ENCODE measurements around the gene BUB1B.

The BUB1B gene

DNA sequence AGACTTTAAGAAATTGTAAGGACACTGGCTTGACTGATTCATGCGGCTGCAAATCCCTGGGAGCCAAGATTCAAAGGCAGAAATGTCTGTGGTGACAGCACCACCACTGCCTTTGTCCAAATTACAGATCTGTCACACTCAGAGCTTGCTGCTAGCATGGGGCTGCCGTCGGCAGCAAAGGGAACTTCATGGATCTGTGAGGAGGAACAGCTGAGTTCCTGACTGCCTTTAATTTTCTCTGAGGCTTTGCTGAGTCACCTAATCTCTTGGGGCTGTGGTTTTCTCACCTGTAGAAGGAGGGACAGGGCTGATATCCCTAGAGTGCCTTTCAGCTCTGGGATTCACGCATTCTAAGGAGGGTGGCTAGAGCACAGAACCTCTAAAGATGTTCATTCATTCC, 73.9 kb downstream of the BUB1B start:
- no peak overlapping the region for H3K27ac ChIP-seq
- TF ChIP-seq, protein P1, sequence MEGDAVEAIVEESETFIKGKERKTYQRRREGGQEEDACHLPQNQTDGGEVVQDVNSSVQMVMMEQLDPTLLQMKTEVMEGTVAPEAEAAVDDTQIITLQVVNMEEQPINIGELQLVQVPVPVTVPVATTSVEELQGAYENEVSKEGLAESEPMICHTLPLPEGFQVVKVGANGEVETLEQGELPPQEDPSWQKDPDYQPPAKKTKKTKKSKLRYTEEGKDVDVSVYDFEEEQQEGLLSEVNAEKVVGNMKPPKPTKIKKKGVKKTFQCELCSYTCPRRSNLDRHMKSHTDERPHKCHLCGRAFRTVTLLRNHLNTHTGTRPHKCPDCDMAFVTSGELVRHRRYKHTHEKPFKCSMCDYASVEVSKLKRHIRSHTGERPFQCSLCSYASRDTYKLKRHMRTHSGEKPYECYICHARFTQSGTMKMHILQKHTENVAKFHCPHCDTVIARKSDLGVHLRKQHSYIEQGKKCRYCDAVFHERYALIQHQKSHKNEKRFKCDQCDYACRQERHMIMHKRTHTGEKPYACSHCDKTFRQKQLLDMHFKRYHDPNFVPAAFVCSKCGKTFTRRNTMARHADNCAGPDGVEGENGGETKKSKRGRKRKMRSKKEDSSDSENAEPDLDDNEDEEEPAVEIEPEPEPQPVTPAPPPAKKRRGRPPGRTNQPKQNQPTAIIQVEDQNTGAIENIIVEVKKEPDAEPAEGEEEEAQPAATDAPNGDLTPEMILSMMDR (conservative IDR thresholded peaks at IDR 0.05), result no peak

DNA sequence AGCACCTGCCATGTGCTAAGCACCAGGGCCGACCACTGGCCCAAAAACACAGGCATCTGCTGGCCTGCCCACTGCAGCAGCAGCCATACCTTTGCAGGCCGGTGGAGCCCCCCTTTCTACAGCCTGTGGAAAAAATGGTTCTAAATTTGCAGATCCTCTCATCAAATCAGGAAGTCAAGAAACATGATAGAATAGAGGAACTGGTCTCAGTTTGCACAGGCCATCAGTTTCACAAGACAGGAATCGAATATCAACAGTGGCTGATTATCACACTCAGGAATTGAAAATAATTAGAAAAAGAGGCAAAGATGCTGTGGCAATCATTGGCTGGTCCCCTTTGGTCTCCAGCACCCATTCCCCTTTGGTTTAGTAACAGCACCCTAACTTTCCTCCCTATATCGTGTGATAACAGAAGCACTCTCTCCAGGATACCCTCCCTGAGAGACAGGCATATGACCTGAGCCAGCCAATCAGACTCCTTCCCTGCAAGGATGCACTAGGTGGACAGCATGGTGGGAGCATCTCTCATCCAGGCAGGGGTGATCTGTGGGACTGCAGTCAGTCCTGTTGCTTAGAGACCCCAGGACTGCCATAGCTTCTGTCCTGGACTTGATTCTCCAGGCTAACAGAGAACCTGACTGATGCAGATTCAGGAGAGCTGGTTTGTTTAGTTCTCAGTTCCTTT, 74.5 kb downstream of the BUB1B start:
- TF ChIP-seq, protein P1 (conservative IDR thresholded peaks at IDR 0.05), result no peak
- H3K27ac ChIP-seq, result no peak overlapping the region

DNA sequence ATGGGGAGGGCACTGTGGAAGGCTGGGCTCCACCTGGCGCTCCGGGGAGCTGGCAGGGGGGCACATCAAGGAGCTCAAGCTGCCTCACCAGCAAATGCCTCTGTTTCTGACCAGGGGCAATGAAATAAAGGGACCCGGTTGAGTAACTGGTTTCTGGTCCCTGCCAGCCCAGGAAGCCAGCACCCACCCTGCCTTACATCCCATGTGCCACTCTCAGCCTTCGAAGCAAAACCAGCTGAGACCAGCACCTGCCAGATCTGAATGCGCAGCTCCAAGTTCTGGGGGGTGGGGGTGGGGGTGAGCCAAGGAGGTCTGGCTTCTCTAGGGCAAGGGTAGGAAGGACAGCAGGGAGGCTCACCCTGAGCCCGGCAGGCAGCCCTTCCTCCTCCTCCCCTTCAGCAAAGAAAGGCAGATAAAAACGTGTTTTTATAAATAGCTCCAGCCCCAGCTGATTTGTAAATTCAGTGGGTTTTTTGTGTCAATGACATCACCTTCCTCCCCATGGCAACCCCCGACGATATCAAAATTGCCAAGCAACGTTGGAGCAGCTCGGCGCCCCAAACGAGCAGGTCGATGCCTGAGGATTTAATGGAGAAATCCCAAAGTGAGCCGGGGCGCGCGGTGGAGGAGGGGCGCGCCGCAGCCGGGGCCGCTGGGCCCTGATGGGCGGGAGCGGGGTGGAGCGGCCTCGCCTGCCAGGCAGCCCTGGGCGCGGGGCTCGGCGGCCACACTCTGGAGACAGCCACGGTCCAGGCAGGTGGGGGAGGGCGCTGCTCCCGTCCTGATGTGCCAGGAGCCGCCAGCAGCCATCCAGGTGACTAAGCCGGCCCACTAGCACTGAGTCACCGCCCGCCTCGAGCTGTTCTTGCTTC, 77.9 kb downstream of the BUB1B start, which contains the start of gene PAK6:
Gene PAK6, plus strand, starts transcription at position 532 of the 872 bp plus-strand sequence. CDS start 25,723 bp downstream, outside the sequence.
- H3K27ac ChIP-seq, result peak within 1 kb of the TSS; percentile 54
- TF ChIP-seq, protein P1 (conservative IDR thresholded peaks at IDR 0.05), result no peak

DNA sequence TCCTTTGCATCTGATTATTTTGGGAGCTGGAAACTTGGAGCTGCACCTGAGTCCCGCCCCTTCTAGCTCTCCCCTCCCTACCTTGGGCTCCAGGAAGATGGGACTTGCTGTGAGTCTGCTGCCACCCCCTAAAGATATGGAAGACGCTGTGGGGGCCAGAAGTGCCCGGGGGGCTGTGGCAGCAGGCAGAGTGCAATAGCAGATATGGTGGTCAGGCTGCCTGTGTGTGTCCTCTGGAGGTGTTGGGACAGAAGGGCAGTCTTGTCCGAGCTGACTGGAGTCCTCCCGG, 78.5 kb downstream of the BUB1B start:
- TF ChIP-seq, protein P1 (conservative IDR thresholded peaks at IDR 0.05), result no peak
- H3K27ac ChIP-seq, result peak overlapping the region; percentile 54

DNA sequence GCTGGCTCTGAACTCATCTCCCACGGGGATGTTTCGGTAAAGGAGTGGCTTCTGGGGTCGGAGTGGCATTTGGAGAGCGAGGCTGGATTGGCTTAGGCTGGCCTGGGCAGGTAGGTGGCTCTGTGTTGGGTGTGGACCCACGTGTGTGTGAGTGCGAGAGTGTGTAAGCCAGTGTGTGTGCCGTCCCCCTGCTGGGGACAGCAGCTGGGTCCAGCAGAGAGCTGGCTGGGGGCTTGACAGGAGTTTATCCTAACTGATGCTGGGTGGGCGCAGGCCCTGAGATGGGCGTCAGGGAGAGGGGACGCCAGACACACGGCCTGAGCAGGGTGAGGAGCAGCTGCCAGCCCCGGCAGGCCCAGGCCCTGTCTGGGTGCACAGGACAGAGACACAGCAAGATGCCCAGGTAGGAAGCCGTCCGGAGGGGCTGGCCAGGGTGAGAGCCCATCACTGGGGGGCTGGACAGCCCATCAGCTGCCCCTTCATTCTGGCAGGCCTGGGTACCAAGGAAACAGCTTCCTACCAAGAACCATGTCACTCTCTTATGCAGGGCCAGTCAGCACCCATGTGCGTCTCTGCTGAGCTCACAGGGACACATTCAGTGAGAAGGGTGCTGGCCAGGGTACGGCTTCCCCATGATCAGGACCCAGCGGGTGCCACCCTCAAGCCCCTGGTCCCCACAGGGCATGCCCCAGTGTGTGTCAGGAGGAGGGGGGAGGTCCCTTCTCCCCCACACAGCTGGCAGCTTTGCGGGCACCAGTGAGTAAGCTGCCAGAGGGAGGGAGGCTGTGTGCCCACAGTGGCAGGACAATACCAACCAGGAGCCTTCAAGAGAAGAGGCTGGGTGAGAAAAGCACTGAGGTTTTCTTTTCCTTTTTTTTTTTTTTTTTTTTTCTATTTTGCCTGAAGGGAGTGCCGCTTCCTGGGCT, 79.1 kb downstream of the BUB1B start:
- TF ChIP-seq, protein P1 (conservative IDR thresholded peaks at IDR 0.05), result no peak
- H3K27ac ChIP-seq, result peak overlapping the region; percentile 54

DNA sequence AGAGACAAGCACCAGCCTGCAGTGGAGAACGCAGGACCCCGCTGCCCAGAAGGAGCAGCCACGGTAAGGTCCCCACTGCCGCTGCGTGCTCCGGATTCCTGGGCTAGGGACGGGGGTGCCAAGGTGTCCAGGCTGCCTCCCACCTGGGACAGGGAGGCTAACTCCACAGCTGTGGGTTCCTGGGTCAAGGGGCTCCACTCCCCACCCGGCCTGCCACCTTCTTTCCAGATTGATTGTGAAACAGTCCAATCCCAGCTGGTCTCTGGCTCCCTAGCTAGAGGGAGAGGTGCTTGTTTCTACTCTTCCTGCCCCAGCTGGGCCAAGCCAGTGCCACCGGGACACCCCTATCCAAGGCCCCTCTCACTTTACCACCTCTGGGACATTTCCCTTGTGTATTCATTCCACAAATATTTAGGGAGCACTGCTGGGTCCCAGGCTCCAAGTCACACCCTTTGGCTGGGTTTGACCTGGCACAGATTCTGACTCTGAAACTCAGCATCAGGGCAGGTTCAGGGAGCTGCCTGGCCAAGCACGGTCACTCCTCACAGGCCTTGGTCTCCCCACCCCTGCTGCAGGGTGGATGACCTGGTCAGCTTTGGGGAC, 79.9 kb downstream of the BUB1B start:
- H3K27ac ChIP-seq, result no peak overlapping the region
- TF ChIP-seq, protein P1 (conservative IDR thresholded peaks at IDR 0.05), result no peak
